GM04504 (cell line): ENCODE results near the gene SNTG2.

Experiments
- DNase-seq: peaks from one replicate; pipeline ENCODE4 v3.0.0-alpha.2; 2012; ENCODE audit warnings: low read depth

The SNTG2 gene

DNA sequence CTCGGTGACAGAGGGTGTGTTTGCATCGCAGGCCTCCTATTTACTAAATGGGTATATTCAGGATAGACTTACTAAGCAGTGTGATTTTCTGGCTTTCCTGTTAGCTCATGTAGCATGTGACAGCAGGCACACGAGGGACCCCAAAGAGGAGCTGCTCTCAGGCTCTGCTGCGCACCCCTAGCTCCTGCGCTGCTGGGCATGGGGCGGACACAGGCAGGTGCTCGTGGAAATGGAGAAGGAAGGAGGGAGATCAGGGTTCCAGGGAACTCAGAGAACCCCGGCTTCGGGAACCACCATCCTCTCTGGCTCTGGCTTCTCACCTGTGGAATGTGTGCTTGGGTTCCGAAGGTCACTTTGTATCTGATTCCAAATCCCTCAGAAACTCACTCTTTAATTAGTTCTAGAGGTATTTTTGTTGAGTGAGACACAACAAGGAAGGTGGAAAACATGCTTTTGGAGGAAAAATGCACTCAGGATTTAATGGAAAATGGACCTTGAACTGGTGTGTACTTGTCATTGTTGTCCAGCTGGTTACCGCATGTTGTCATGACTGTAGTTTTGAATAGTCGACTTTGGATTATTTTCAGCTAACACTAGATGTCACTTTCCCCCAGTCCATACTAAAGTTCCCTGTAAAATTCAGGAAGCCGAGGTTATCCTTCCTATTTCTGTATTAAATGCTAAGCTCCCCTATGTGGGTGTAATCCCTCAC lies 3.5 kb downstream of the SNTG2 start:
- DNase-seq = peak; percentile 10

DNA sequence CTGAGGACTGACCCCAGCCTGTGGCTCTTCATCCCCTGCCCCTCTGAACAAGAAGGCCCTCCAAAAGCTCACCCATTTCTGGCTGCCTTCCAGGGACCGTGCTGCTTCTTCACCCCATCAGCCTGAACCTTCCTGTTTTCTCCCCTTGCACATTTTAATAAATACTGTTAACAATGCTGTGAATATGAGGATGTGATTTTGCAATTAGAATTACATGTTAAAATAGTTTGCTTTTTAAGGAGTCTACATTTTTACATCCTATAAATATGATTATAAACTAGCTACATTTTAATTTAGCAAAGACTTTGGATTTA lies 4.0 kb downstream of the SNTG2 start:
- DNase-seq = no peak

DNA sequence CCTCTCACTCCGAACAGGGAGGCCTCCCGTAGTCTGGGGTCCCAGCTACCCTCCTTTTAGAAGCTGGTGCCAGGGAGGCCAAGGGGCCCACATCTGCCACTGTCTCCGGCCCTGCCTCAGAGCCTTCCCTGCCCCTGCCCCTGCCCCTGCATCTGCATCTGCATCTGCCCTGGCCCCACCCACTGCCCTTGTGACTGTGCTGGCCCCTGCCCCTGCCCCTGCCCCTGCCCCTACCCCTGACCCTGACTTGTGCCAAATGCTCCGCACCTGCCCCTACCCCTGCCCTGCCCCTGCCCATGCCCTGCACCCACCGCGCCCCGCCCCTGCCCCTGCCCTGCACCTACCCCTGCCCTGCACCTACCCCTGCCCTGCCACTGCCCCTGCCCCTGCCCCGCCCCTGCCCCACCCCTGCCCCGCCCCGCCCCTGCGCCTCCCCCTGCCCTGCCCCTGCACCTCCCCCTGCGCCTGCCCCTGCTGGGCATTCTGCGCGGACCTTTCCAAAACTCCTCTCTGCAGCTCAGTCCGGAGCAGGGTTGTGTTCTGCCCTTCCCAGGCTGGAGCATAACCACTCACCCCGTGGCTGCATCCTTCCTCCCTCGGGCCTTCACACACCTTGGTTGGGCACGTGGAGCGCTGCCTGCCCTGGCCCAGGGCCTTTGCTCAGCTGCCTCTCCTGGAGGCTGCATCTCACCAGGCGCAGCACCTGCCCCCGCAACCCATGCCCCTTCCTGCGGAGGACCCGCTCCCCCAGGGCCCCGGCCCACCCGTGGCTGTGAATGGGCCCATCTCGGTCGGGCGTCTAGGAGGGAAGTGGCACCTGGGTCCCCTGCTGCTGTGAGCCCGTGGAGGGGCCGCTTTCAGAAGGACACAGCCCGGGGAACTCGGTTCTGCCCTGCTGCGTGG lies 5.4 kb downstream of the SNTG2 start:
- DNase-seq = no peak

DNA sequence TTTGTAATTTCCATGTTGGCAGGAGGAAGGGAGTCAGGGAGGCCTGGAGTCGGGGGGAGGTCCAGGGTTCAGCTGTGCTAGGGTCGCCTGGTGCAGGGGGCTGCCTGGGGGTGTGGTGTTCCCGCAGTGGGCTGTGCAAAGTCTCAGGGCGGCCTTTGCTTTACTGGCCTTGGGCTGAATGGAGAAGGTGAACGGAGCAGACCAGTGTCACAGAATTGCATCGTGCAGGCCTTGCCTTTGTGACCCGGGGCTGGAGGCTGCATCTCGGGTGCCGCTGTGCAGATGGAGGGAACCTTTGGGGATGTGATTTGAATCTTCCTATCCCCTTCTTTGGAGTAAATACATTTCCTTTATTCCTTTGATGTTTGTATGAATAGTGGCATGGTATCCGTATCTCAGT lies 8.8 kb downstream of the SNTG2 start:
- DNase-seq = no peak

DNA sequence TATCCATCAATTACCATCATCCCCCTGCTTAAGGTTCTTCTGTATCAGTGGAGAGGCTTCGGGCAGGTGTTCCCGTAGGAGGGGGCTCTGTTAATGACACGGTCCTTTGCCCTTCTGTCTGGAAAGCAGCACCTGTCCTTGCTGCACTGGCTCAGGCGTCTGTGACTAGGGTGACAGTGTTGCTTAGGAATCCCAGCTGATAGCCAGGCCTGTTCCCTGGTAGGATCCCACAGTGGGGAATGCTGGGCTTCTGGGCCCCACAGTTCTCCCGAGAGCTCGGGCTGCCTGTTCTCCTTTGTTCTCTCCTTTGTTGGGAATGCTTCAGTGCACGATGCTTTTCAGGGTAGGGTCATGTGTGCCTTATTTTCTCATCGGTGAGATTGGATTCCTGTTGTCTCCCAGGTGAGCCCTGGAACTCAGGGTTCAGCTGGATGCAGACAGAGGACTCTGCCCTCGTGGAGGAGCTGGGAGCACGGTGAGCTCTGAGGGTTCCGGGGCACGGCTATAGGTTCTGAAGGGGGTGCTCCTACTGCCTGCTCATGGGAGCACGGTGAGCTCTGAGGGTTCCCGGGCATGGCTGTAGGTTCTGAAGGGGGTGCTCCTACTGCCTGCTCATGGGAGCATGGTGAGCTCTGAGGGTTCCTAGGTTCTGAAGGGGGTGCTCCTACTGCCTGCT lies 9.6 kb downstream of the SNTG2 start:
- no peak for DNase-seq

DNA sequence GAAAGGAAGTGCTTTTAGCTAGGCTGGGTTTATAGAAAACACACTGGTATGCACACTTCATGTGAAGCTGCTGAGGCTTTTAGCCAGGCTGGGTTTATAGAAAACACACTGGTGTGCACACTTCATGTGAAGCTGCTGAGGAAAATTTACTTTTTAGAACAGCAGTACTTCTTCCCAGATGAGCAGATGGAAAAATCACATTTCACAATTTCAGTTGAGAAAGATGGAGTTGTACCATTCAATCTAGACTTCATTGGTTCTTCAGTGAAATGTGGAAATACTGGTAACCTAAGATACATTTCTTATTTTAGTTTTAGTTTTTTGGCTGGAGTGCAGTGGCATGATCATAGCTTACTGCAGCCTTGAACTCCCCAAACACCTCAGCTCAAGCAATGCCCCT lies 11.1 kb downstream of the SNTG2 start:
- no peak for DNase-seq

DNA sequence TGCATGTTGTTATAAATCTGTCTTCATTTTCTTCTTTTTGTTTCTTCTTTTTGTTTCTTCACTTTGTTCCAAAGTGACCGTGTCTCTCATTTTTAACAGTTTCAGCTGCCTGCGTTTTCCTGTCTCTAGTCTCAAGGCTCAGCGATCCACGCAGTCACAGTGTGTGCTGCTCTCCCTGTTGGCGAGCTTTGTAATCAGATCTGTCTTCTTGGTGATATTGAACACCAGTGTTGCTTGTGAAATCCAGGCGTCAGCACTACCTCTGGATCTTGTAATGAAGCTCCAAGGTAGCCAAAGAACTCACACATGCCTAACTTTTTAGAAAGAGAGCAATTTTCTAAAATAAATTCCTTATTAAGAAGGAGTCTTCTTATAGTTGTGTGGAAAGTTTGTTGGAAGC lies 13.2 kb downstream of the SNTG2 start:
- DNase-seq = no peak

DNA sequence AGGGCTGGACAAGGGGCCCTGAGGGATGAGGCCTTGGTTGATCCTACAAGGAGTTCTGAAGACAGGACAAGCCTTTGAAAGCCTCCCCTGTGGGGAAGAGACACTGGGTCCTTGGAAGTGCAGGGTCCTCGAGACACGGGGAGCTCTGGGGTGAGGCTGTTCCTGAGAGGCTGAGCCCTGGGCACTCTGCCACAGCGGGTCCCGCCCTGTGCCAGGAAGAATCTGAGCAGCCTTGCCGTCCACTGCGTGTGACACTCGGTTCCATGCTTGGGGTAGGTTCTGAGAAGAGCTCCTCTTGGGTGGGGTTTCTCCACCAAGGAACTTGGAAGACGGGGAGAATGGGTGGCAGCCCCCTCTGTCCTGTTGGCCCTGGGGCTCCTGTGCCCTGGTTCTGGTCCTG lies 13.9 kb downstream of the SNTG2 start:
- no peak for DNase-seq

DNA sequence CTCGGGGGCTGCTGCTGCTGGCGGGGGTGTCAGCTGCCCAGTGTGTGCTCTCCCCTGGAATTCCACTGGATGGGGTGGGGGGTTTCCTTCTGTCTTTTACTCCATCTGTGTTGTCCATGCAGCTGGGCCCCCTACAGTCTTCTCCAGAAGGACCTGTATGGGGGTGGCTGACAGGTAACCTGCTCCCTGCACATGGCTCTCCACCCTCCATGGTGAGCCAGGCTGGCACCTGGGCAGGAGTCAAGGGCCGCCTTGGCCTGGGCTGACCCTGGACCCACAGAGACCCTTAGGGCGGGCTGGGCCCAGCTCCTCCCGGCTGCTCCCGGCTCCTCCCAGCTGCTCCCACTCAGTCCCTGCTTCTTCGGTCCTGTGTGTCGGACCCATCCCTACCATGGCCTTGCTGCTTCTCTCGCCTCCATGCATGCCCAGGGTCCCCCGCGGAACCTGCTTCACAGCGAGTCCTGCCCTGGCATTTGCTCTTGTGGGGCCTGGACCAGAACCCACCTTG lies 15.0 kb downstream of the SNTG2 start:
- DNase-seq = no peak

DNA sequence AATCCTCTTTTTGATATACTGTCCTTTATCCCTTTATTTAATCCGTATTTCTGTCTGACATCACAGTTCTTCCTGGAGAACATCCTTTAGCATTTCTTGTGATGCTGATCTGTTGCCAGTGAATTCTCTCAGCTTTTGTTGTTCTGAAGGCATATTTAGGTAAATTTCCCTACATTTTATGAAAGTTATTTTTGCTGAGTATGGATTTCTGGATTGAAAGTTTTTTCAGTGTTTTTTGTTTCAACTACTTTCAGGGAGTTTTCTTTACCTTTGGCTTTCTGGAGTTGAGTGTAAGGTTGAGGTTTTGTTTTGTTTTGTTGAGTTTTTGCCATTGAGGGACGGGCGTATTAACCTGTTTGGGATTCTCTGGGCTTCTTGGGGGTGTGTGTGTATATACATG lies 22.5 kb downstream of the SNTG2 start:
- no peak for DNase-seq

DNA sequence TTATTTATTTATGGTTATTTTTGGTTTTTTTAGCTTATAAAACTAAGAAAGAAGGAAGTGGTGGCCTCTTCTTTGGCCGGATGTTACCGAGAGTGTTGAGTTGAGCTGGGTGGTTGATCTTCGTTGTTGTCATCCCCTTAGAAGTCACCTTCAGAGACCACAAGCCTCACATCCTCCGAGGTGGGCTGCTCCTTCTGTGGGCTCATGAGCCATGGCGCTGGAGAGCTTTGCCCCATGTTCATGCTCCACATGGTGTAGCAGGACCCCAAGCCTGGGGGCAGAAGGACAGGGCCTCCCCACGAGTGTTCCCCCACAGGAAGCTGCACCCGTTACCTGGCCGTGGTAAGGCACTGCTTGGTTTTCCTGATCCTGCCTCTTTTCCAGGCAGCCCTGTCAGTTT lies 23.4 kb downstream of the SNTG2 start:
- no peak for DNase-seq

DNA sequence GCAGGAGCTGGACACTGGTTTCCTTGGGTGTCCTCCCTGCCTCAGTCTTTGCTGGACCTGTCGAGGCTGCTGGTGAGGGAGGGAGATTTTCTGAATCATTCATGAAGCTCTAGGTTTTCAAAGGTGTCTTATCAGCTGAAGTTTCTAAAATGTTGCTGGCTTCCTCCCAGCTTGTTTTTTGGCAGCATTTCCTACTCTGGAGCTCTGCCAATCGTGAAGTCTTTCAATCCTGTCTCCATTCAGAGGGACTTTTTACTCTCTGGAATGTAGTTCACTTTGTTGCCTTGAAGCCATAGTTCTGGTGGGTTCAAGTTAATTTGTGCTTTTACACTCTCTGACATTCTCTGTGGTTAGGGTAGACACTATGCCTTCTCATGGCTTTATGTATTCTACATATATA lies 23.9 kb downstream of the SNTG2 start:
- no peak for DNase-seq

DNA sequence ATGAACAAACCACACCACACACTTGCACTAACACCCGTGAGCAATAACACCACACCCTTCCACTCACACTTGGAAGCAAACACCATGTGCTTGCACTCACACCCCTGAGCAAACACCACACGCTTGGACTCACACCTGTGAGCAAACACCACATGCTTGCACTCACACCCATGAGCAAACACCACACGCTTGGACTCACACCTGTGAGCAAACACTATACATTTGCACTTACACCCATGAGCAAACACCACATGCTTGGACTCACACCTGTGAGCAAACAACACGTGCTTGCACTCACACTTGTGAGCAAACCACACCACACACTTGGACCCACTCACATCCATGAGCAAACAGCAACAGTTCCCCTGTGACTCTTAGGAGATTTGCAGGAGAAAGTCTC lies 24.4 kb downstream of the SNTG2 start:
- no peak for DNase-seq

DNA sequence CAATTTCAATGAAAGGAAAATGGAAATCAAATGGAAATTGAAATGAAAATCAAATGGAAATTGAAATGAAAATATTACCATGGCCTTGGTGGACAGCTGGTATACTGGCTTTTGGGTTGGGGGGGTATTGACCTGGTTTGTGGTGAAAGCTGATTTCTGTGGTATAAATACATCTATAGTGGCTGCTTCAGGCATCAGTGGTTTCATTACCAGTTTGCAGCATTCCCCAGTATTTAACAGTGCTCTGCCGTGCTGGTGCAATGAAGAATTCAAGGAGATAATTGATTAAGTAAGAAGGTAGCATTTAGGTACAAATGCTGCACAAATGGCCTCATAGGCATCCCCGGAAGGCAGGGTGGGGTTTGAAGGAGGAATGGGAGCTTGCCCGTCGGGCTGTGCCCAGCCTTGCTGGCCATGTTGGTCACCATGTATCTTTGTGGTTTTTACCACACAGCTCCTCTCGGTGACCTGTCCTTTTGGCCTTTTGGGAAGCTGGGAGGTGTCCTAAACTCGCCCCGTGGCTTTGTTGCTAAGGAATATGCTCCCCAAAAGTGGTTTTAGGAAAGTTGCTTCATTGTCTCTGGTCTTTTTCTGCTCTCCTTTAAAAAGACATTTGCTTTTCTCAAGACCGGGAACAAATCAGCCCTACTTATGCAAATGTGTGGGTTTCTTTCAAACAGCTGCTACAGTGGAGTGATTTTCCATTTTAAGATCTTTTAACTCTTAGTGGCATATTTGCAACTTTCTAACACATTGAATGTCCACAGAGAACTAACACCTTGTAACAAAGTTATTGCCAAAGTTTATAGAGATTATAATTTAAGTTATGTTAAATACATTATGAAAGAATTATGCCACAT lies 28.6 kb downstream of the SNTG2 start:
- no peak for DNase-seq

DNA sequence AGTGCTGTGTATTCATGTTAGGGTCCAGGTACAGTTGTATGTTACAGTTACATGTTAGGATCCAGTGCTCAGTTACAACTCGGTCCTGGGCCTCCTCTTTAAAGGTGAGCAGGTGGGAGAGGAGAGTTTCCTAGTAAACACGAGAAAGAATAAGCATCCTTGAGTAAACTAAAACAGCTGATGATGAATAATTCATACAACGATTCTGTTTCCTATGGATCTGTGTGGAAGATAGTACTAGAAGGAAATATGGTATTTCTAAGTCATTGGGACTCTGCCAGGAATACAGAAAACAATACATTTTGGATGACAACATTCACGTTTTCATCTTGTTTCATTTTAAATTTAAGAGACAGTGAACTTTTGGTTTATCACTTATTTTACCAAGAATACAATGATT lies 29.5 kb downstream of the SNTG2 start:
- DNase-seq = no peak

DNA sequence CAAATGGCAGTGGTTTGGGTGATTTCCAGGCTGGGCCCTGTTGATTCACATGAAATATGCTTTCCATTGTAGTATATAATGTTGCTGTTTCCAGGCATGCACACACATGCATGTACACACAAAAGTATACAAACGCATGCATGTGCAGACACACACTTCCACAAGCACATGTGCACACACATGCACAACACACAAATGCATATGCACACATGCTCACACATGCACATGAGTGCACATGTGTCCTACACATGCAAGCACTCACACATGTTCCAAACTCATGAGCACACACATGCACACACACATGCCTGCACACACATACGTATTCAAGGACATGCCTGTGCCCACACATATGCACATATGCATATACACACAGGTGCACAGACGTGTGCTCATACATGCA lies 30.6 kb downstream of the SNTG2 start:
- DNase-seq = no peak

DNA sequence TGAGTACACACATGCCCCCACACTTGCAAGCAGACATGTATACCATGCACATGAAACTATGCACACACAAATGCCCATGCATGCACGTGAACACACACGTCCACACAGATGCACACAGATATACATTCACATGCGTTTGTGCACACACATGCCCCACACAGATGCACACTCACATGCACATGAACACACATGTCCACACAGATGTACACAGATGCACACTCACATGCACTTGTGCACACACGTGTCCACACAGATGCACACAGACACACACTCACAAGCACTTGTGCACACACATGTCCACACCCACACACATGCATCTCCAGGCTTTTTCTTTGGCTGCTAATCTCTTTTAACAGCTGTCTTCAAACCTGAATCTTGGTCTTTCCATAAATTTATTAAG lies 31.1 kb downstream of the SNTG2 start:
- DNase-seq = no peak

DNA sequence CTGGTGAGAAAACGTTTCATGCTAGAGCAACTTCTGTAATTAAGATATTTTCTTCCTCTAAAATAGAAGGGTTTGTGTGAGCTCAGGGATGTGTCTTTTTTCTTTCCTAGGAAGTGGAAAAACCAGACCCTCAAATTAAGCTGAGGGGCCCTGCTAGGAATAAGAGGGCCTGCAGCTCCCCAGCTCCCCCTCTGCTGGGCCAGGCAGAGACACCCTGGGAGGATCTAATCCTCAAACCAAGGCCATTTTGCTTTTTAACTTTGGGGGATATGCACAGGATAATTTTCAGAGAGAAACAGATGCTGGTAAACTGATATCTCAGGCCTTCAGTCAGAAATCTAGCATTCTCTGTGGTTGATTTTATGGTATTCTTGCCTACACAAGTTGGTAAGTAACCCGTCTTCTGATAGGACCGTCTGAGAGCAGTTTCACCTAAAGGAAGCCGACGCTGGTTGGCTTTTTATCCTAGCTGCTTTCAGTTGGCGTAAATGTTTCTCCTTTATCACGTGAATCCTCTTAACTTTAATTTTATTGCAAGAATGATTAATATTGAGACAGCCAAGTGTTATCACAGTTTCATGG lies 34.8 kb downstream of the SNTG2 start:
- no peak for DNase-seq

DNA sequence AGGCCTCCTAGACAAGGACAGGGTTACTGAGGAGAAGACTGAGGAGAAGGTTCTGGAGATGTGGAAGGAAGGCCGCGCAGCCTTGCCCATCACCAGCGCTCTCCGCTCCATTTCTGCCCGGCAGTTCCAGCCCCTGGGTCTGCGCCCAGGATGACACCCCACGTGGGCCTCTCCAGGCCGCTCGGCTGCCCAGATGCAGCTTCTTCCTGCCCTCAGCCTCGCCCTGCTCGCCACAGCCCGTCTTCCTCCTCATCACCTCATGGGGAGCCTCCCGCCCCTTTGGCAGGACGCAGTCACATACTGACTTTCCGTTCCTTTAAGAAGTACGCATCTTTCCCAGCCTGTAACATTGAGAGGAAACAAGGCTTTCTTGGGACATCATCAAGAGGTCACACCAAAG lies 37.1 kb downstream of the SNTG2 start:
- no peak for DNase-seq

DNA sequence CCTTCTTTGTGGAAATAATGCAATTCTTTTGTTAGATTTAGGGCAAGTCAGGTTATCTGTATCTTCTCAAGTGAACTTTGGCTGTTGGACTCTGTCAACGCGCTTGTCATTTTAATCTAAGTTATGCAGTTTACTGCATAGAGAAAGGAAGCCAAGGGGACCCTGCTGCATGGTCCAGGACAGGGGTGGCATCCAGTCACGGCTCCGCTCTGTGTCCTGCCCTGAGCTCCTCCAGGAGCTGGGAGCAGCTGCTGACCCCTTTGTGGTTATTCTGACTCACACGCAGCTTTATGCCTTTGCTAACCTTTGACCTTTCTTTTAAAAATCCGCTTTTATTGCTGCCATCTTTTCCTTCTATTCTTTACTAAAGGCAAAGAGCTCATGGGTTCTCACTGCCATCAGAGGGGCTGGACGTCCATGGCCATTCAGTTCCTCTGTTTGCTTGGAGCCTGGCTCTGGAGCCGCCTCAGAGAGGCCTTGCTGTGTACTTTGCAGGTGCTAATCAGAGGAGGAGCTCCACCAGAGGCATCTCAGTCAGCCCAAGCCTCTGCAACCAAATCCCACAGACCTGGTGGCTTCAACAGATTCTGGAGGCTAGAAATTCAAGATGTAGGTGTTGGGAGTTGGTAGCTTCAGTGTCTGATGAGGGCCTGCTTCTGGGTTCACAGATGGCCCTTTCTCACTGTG lies 39.3 kb downstream of the SNTG2 start:
- no peak for DNase-seq

DNA sequence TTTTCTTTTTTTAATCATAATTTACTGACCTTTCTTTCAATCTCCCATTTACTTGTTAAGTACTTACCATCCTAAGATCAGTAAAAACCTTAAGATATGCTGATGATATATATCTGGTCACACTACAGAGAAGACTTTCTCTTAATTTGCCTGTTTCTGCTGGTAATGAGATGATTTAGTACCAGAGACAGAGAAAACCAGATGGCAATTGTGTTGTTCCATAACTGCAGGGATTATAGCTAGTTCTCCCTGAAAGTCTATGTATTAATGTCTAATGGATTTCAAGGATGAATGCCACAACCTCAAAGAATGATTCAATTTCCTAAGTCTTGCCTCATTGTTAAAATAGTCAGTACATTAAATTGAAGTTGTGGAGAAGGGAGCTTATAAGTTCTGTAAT lies 40.3 kb downstream of the SNTG2 start:
- DNase-seq = no peak
